Measurements from ENCODE around the gene SIRT2.
"Not testable (repeated sequence)": the region's sequence is repeated elsewhere in the genome, so short reads cannot be mapped to it uniquely, and the experiment has no call there.

The SIRT2 gene

DNA sequence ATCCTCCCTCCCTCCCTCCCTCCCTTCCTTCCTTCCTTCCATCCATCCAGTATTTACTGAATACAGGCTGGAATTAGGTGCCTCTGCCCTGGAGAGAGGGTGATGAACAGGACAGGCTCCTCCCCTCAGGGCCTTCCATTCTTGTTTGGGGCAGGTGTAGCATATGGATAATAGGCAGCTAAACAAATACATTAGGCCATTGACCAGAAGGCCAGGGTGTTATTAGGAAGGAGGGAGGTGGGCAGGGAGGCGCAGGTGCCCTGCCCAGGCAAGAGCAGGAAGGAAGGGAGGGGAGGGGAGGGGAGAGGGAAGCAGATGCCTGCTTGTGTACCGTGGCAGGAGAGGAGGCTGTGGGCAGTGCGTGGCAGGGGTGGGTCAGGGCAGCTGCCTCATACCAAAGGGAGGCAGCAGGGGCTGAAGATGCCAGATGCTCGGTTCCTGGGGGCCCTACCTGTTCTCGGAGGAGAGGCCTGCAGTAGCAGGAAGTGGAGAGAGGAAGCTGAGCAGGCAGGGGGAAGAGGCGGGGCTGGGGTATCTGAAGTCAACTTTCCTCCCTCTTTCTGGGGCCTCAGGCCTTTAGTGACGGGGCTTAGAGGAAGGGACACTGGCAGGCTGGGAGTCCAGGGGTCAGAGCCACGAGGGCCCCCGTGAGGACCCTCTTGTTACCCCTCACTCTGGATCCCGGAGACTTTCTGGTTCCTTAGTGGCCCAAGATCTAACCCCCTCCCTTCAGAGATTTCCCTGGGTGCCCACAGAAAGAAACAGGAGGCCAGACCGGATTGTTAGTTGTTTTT, 21.4 kb downstream of the SIRT2 start, which contains the start of gene RINL:
RINL (minus strand) TSS at position 495 of the 794 bp plus-strand sequence. CDS start 1,533 bp downstream, outside the sequence.
- peak; percentile 72 to 81 for DNase-seq (ENCODE audit: low read depth in 1 of 2, low spot score in 1 of 2)
- Histone ChIP-seq H3K27ac (replicated peaks) (peak within 1 kb of the TSS; percentile 73), H3K27me3 (ENCODE audit: insufficient read depth, poor library complexity, severe bottlenecking) (no peaks in the 10 kb centered on the region), H3K4me3 (replicated peaks; ENCODE audit: insufficient read depth, low read length) (peak within 1 kb of the TSS; percentile 50)
- TF ChIP-seq, protein P1, sequence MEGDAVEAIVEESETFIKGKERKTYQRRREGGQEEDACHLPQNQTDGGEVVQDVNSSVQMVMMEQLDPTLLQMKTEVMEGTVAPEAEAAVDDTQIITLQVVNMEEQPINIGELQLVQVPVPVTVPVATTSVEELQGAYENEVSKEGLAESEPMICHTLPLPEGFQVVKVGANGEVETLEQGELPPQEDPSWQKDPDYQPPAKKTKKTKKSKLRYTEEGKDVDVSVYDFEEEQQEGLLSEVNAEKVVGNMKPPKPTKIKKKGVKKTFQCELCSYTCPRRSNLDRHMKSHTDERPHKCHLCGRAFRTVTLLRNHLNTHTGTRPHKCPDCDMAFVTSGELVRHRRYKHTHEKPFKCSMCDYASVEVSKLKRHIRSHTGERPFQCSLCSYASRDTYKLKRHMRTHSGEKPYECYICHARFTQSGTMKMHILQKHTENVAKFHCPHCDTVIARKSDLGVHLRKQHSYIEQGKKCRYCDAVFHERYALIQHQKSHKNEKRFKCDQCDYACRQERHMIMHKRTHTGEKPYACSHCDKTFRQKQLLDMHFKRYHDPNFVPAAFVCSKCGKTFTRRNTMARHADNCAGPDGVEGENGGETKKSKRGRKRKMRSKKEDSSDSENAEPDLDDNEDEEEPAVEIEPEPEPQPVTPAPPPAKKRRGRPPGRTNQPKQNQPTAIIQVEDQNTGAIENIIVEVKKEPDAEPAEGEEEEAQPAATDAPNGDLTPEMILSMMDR (IDR thresholded peaks at IDR 0.05; ENCODE audit: insufficient read depth, low read length), result no peak
- TF ChIP-seq SPI1 (IDR thresholded peaks at IDR 0.05; ENCODE audit: borderline replicate concordance, low read depth), result peak; percentile 88
- TF ChIP-seq POLR2AphosphoS5 (IDR thresholded peaks at IDR 0.05; ENCODE audit: low read depth), result peak; percentile 51; the same call in 1 of the 2 replicates
- TF ChIP-seq, protein P2, sequence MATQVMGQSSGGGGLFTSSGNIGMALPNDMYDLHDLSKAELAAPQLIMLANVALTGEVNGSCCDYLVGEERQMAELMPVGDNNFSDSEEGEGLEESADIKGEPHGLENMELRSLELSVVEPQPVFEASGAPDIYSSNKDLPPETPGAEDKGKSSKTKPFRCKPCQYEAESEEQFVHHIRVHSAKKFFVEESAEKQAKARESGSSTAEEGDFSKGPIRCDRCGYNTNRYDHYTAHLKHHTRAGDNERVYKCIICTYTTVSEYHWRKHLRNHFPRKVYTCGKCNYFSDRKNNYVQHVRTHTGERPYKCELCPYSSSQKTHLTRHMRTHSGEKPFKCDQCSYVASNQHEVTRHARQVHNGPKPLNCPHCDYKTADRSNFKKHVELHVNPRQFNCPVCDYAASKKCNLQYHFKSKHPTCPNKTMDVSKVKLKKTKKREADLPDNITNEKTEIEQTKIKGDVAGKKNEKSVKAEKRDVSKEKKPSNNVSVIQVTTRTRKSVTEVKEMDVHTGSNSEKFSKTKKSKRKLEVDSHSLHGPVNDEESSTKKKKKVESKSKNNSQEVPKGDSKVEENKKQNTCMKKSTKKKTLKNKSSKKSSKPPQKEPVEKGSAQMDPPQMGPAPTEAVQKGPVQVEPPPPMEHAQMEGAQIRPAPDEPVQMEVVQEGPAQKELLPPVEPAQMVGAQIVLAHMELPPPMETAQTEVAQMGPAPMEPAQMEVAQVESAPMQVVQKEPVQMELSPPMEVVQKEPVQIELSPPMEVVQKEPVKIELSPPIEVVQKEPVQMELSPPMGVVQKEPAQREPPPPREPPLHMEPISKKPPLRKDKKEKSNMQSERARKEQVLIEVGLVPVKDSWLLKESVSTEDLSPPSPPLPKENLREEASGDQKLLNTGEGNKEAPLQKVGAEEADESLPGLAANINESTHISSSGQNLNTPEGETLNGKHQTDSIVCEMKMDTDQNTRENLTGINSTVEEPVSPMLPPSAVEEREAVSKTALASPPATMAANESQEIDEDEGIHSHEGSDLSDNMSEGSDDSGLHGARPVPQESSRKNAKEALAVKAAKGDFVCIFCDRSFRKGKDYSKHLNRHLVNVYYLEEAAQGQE (IDR thresholded peaks at IDR 0.05; ENCODE audit: insufficient replicate concordance, low read depth), result no peak
- TF ChIP-seq GABPA (IDR thresholded peaks at IDR 0.05; ENCODE audit: low read depth), result no peak

DNA sequence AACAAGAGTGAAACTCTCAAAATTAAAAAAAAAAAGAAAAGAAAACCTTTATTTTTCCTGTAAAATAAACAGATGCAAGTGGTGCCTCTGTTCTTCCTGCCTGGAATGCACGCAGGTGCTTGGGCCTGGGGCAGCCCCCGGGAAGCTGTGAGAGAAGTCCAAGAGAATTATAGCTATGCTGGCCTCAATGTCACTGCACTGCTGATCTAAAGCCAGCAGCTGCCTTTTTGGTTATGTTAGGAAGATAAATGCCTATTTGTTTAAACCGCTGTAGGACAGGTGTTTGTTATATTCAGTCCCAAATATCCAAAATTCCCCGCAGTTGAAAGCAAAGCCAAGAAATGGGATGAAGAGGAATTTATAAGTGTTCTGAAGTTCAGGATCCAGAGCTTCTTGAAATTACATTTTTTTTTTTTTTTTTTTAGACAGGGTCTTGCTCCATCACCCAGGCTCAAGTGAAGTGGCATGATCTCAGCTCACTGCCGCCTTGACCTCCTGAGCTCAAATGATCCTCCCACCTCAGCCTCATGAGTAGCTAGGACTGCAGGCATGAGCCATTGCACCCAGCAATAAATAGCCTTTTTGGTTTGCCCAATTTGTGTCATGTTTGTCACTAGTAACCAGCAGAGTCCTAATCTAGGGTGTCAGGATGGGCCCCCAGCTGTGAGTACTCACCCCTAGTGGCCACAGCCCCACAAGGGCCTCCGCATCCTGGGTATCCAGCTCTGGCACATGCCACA, 23.6 kb downstream of the SIRT2 start:
- Histone ChIP-seq H3K4me3 (replicated peaks; ENCODE audit: insufficient read depth, low read length) (no peak overlapping the region), H3K27ac (replicated peaks) (no peak overlapping the region), H3K27me3 (ENCODE audit: insufficient read depth, poor library complexity, severe bottlenecking) (no peaks in the 10 kb centered on the region)
- no peak for DNase-seq (ENCODE audit: low read depth in 1 of 2, low spot score in 1 of 2)
- TF ChIP-seq, protein P2 (IDR thresholded peaks at IDR 0.05; ENCODE audit: insufficient replicate concordance, low read depth), result no peak
- TF ChIP-seq SPI1 (IDR thresholded peaks at IDR 0.05; ENCODE audit: borderline replicate concordance, low read depth), result no peak
- TF ChIP-seq, protein P1 (IDR thresholded peaks at IDR 0.05; ENCODE audit: insufficient read depth, low read length), result no peak
- TF ChIP-seq GABPA (IDR thresholded peaks at IDR 0.05; ENCODE audit: low read depth), result no peak
- no peak for TF ChIP-seq POLR2AphosphoS5 (IDR thresholded peaks at IDR 0.05; ENCODE audit: low read depth)

DNA sequence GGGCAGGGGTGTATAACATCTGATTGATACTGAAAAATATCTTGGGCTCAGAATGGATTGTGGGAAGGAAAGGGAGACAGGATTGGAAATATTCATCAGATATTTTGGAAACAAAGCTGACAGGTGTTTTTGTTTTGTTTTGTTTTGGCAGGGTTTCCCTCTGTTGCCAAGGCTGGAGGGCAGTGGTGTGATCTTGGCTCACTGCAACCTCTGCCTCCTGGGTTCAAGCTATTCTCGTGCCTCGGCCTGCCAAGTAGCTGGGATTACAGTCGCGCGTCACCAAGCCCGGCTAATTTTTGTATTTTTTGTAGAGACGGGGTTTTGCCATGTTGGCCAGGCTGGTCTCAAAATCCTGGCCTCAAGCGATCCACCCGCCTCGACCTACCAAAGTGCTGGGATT, 26.0 kb downstream of the SIRT2 start:
- DNase-seq (ENCODE audit: low read depth in 1 of 2, low spot score in 1 of 2), result not testable (repeated sequence)

DNA sequence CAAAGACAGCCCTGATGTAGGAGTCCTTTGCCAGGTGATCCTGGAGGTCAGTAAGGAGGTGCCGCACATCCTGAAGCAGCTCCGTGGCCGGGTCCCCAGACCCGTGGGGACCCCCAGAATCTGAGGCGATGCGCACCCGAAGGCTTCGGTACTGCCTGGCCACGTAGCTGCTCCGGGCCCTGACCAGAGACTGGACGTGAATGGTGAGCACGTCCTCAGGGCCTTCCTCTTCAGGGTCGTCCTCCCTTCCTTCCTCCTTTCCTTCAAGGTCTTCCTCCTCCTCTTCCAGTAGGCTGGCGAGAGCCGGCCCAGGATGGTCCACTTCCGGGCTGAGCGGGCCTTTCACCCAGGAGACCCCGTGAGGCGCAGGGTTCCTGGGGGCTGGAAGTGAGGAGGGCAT, 28.8 kb downstream of the SIRT2 start:
- H3K4me3 ChIP-seq (replicated peaks; ENCODE audit: insufficient read depth, low read length), result no peak overlapping the region
- no peaks in the 10 kb centered on the region for H3K27me3 ChIP-seq (ENCODE audit: insufficient read depth, poor library complexity, severe bottlenecking)
- TF ChIP-seq, protein P2 (IDR thresholded peaks at IDR 0.05; ENCODE audit: insufficient replicate concordance, low read depth), result no peak
- TF ChIP-seq, protein P1 (IDR thresholded peaks at IDR 0.05; ENCODE audit: insufficient read depth, low read length), result no peak
- no peak for TF ChIP-seq GABPA (IDR thresholded peaks at IDR 0.05; ENCODE audit: low read depth)
- TF ChIP-seq POLR2AphosphoS5 (IDR thresholded peaks at IDR 0.05; ENCODE audit: low read depth), result no peak
- no peak for TF ChIP-seq SPI1 (IDR thresholded peaks at IDR 0.05; ENCODE audit: borderline replicate concordance, low read depth)
- H3K27ac ChIP-seq (replicated peaks), result no peak overlapping the region
- DNase-seq (ENCODE audit: low read depth in 1 of 2, low spot score in 1 of 2), result no peak

More for the DNA sequence above, 26.0 kb downstream of the SIRT2 start:
- H3K4me3 ChIP-seq (replicated peaks; ENCODE audit: insufficient read depth, low read length); H3K27me3 ChIP-seq (ENCODE audit: insufficient read depth, poor library complexity, severe bottlenecking); H3K27ac ChIP-seq (replicated peaks): not testable (repeated sequence)

Measured in HL-60 (cell line).